COLO829 (cell line): ENCODE results near the gene SMAD9.

Experiments used
- DNase-seq: peaks from one replicate; pipeline ENCODE4 v3.0.0; 2012; ENCODE audit warnings: low spot score

Gene SMAD9

DNA sequence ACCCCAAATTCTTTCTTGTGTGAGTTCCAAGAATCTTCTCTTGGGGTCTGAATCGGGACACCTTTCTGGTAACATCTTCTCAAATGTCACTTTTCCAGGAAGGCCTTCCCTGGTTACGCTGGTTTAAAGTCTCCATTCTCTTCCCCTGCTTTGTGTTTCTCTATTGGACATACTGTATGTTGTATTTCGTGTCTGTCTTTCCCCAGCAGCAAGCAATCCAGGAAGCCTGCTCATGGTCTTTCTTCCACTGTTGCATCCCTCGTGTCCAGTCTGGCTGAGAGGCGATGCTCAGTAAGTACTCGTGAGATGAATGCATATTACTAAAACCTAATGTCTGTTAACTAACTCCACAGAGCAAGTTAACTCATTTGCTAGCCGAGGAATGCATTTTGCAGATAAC is 57.3 kb downstream of the SMAD9 start:
- DNase-seq: no peak

DNA sequence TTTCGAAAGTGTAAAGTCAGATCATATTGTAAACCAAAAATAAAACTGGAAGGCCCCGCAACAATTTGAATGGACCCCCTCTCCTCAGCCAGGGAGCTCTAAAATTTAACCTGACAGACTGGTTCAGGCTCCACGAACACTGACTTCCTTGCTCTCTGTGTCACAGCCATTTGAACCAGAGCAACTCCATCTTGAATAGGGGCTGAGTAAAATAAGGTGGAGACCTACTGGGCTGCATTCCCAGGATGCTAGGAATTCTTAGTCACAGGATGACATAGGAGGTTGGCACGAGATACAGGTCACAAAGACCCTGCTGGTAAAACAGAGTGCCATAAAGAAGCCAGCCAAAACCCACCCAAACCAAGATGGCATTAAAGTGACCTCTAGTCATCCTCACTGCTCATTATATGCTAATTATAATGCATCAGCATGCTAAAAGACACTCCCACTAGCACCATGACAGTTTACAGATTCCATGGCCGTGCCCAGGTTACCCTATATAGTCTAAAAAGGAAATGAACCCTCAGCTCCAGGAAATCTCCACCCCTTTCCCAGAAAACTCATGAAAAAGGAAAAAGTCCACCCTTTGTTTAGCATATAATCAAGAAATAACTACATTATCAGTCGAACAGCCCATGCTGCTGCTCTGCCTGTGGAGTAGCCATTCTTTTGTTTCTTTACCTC is 57.9 kb downstream of the SMAD9 start:
- no peak for DNase-seq

DNA sequence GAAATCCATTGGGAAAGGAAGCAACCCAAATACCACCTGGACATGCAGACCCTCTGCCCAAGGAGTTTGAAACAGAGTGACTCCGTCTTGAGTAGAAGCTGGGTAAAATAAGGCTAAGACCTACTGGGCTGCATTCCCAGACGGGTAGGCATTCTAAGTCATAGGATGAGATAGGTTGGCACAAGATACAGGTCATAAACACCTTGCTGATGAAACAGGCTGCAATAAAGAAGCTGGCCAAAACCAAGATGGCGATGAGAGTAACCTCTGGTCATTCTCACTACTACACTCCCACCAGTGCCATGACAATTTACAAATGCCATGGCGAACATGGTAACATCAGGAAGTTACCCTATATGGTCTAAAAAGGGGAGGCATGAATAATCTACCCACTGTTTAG is 60.8 kb downstream of the SMAD9 start:
- DNase-seq: no peak

DNA sequence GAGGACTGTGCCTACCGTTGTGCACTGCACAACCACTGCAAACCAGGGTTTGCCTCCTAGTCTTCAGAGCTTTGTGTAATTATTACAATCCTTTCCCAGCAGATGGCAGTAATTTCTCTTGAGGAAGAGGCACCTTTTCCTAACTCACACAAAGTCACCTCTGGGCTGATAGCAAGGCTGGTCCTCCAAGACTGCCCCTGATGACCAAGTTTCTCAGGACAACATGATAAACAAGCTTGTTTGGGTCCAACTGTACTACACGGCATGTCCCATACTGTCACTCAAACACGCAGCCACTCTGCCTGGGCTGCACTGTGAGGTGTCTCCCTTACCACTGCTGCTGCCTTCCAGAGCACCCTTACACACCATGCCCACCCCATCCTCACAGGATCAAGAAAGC is 61.7 kb downstream of the SMAD9 start:
- DNase-seq: peak; percentile 33

DNA sequence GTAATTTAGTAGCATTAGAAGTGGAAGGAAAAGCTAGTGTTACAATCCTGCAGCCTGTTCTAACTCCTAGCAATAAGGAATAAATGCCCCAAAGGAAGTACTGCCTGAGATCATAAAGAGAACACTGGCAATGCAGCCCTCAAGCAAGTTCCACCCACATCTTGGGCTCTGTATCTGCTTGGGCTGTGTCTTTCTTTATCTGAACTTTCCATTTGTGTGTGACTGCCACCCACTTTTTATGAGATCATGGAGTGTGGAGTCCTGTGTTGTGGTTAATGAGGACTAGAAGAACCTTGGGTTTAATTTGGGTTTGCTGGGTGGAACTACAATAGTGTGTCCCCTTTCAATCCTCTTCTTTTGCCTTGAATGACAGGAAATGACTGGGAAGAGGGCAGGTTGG is 62.8 kb downstream of the SMAD9 start:
- DNase-seq: no peak

DNA sequence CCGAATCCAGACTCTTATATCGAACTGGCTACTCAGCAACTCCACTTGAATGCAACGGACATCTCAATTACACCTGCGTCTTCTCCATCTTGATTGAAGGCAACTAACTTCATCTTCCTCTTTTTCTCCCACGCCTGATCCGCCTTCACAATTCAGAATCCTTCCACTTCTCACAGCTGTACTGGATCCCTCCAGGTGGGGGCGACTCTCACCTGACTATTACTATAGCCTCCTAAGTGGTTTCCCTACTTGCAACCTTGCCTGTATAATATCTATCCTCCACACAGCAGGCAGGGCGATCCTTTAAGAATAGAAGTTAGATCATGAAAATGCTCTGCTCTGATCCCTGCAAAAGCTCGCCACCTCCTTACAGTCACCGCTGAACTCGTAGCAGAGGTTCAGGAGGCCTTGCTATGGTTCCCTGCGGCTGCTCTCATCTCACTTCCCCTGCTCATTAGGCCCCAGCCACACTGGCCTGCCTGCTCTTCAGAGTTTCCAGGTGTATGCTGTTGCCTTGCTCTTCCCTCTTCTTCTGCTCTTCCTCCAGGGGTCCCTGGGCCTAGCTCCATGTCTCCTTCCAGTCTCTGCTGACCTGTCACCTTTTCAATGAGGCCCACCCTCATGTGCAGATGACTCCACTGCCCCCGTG is 69.1 kb downstream of the SMAD9 start:
- no peak for DNase-seq

DNA sequence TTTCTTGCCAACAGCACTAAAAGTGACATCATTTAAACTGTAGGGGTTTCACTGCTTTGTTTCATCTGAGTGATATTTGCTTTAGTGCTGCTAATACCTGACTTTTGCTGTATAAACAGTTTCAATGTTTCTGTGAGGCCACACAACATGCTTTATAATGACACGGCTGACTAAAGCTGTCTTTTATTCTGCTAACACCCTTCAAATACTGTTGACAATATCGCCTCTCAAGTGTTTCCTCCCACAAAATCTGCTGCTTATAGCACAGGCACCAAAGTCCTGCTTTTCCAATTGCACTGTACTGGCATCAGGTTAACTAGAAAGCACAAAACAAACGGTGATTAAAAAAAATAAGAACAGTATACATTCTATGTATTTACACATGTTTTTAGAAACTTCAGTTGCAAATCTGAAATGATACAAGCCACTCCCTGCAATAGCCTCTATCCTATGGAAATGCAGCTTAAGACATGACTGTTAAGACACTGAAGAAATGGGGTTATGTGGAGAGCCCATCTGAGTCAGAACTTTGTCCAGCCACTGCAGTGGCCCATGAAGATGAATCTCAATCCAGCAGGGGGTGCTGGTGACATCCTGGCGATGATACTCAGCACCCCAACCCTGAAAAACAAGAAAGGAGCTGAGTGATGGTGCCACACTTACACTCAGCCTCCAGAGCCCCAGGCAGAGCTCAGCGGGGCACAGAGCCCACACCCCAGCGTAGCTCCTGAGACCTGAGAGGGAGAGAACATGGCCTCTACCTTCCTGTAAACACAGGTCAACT is 71.6 kb downstream of the SMAD9 start:
- no peak for DNase-seq

DNA sequence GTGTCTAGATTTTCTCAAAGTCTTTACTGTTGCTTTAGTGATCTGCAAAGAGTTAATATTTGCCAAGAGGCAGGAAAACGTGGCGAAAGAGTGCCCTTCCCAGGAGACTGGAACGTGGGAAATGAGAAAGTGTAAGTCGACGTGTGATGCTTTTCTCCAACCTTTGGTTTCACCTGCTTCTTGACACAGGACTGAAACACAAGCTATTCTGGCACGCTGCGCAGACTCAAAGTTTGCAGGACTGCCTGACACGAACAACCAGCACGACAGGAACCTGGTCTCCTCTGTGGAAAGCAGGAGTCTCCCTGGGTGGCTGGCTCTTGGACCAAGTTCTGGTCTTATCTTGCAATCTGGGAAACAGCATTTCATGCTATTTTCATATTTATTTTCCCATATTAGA is 72.4 kb downstream of the SMAD9 start:
- DNase-seq: no peak

DNA sequence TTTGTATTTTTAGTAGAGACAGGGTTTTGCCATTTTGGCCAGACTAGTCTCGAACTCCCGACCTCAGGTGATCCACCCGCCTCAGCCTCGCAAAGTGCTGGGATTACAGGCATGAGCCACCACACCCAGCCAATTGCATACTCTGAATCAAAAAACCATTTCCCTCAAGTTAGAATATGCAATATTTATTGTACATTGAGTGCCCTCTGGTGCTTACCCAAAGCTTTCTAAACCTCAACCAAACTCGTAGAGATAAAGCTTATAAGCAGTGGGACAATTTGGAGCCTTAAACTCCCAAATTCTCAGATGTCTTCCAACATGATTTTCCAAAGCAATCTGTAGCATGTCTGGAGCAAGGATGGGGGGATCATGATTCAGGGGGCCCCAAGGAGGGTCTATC is 78.6 kb downstream of the SMAD9 start:
- no peak for DNase-seq

DNA sequence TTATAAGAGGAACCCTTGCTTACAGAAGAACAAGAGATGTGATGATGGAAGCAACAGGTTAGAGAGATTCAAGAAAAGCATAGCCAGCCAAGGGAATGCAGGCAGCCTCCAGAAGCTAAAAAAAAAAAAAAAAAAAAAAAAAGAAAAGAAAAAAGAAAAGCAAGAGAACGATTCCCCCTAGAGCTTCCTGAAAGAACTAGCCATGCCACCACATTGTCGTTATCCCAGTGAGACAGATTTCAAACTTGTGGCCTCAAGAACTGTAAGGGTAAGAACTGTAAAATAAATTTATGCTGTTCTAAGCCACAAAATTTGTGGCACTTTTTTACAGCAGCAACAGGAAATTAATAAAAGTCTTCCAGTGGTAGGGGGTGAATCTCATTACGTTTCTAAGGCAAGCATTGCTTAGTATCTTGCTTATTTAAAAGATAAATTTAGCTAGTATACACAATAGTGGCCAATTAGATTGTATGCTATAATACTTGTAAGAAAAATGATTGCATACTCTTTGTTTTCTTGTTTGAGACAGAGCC is 79.3 kb downstream of the SMAD9 start:
- DNase-seq: no peak

DNA sequence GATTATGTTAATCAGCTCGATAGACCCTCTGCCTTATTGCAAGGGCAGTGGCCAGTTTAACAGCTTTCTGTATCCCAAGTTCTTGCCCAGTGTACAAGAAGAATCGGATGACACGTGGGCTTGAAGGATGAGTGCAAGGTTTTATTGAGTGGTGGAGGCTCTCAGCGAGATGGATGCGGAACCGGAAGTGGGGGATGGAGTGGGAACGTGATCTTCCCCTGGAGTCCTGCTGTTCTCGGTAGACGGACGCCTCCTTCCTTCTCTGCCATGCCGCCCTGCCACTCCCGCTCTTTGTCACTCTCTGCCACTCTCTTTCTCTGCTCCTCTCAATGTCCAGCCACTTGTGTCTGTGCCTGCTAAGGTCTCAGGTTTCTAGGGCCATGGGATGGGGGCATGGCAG is 80.1 kb downstream of the SMAD9 start:
- DNase-seq: no peak

DNA sequence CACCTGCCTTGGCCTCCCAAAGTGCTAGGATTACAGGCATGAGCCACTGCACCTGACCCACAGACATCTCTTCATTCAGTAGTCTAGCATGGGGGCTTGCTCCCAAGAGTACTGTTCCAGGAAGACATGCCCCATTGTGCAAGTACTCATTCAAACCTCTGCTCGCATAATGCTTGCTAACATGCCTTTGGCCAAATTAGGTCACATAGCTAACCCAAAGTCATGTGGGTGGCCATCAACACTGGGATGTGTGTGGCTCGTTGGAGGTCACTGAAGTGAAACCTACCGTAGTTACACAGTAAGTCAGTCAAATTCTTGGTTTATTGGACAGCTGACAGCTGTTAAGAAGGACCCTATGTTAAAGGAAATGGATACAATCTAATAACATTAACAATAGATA is 80.8 kb downstream of the SMAD9 start:
- DNase-seq: no peak

DNA sequence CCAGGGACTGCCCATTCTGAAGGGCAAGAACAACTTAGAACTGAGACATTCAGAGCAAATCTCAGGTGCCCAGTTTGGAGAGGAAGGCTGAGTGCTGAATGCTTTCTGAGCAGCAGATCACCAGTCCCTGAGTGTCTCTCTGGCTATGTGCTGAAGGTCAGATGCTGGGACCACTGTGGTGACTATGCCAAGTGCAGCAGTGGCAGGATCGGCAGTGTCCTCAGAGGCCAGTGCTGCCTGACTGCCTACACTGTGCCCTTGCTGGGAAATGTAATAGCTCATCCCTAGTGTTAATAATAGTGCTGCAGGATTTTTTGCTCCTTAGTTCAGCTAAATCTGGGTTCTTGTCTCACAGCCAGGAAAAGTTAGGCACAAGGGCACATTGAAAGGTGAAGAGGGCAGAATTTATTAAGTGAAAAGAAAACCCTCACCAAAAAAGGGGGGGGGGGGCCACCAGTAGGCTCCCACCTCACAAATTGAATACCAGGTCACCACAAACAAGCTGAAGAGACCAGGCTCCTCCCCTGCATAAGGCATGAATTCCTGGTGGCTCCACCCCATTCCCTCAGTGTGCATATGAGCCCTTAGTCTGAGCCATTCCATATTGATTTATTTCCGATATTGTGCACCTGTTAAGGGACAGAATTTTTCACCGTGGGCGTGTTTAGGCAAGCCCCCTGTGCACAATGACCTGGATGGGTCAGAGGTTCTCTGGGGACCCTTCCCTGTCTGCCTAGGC is 82.5 kb downstream of the SMAD9 start:
- no peak for DNase-seq

DNA sequence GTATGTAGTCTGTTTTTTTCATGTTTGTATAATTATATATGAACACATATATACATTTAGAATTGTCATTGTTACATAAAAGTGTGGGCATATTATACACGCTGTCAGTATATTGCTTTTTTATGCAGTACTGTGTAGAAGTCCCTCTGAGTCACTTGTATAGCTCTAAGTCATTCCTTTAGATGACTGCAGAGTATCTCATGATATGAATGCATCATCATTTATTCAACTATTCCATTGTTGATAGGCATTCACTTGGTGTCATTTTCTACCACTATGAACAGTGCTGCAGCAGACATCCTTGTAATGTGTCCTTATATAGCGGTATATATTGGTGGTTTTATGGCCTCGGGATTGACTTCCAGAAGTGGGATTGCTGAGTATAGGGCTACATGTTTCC is 85.7 kb downstream of the SMAD9 start:
- peak; percentile 18 for DNase-seq

DNA sequence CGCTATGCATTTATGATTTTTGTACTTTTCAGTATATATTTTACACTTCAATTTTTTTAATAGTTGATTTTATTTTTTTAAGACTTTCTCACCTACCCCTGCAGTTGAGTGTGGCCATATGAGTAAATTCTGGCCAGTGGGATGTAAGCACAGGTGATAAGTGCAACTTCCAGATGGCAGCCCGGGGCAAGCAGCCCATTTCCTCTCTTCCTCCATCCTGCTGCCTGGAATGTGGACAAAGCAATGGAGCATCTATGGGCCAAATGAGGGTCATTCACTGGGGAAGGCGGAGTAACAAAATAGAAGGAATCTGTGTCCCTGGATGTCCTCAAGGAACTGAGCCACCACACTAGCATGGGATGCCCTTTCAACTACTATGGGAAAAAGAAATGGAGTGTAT is 88.7 kb downstream of the SMAD9 start:
- no peak for DNase-seq

DNA sequence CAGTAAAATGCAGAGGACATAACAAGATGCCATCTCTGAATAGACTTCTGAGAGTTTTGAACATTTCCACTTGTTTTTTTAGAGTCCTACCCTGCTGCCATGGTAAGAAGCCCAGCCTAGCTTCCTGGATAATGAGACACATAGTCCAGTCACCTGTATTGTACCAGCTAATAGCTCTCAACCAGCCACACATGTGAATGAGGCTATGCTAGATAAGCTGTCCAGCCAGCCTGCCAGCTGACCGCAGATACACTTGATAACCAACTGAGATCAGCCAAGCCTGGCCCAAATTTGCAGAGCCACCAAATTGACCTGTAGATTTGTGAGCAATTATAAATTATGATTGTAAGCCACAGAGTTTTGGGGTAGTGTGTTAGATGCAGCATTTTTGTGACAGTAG is 90.3 kb downstream of the SMAD9 start:
- DNase-seq: no peak

DNA sequence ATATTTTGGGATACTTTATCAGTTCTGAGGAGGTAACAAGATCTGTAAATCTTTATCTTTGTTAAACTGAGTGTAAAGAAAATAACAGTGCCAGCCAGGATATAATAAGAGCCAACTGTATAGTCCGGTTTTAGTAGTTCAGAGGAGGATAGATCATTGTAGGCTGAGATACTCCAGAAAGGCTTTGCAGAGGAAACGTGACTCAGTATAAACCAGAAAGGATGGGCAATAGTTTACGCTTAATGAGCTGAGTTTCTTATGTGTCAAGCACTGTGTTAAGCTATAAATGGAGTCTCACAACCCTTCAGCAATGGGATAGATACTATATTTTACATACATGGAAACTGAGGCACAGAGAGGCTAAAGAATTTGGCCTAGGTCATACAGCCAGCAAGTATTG is 97.3 kb downstream of the SMAD9 start:
- no peak for DNase-seq

DNA sequence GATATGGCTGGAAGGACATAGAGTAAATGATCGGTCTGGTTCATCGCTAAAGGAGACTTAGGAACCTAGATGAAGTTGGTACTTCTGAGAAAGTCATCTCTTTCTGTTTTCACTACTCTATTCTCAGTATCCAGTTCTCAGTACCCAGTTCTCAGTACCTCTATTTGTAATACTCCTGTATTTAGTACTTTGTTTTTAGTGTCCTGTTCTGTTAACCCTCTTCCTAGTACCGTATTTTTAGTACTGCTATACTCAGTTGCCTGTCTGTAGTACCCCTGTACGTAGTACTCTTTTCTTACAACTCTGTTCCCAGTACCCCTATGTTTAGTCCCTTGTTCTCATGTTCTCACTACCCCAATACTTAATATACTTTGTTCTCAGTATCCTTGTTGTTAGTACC is 99.8 kb downstream of the SMAD9 start:
- no peak for DNase-seq

DNA sequence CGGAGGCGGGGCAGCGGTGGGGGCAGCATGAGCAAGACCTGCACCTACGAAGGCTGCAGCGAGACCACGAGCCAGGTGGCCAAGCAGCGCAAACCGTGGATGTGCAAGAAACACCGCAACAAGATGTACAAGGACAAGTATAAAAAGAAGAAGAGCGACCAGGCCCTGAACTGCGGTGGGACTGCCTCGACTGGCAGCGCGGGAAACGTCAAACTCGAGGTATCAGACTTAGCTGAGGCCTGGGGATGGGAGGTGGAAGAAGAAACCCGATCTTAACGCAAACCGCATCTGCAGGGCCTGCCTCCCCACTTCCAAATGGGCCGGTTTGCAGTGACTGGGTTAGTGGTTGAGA is 100.3 kb downstream of the SMAD9 start:
- DNase-seq: no peak

DNA sequence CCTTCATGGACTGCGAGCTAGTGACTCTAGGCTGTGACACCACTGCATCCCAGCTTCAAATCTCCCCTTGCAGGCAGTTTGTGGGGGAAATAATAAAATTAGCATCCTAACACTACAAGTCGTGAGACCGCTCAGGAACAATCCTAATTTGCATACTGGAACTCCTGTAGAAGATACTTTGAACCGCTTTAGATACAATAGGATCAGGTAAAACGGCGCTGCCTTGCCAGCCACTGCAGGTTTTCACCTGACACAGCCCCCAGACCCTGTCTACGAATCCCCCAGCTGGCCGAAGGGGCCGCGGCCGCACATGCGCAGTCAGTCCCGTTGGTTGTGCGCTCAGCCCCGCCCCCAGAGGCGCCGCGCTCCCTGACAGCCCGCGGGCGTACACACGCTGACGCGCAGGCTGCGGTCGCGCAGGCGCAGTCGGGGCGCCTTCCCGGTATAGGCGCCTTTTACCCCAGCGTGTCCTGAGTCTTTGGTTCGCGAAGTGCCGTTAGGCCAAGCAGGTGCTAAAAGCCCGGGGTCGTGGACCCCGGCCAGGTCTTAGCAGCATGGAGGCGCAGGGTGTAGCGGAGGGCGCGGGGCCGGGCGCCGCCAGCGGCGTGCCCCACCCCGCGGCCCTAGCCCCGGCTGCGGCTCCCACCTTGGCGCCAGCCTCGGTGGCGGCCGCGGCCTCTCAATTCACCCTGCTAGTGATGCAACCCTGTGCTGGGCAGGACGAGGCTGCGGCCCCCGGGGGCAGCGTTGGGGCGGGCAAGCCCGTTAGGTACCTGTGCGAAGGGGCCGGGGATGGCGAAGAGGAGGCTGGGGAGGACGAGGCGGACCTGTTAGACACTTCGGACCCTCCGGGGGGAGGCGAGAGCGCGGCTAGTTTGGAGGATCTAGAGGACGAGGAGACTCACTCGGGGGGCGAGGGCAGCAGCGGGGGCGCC is 101.0 kb downstream of the SMAD9 start, which contains the start of gene RFXAP:
Gene RFXAP (plus strand): TSS at position 419 of the 935 bp plus-strand sequence. CDS start 136 bp downstream, at position 555.
- peak; percentile 92 for DNase-seq
